HL-60 (cell line): ENCODE measurements around the gene MMP15.

Experiments
- GABPA ChIP-seq: IDR thresholded peaks from 2 replicates; pipeline ENCODE4 v1.6.1; 2012; ENCODE audit warnings: low read depth
- POLR2AphosphoS5 ChIP-seq: IDR thresholded peaks from 2 replicates; pipeline ENCODE4 v1.6.1; 2012; ENCODE audit warnings: low read depth
- SPI1 ChIP-seq: IDR thresholded peaks from 2 replicates; pipeline ENCODE4 v1.6.1; 2012; ENCODE audit warnings: low read depth, mild to moderate bottlenecking, borderline replicate concordance
- TF ChIP-seq, protein P1 (sequence below): IDR thresholded peaks from one replicate; pipeline ENCODE4 v1.5.1; 2011; ENCODE audit warnings: low read length, control low read depth, inconsistent platforms; ENCODE audit not compliant: insufficient read depth
- TF ChIP-seq, protein P2 (sequence below): IDR thresholded peaks from 2 replicates; pipeline ENCODE4 v1.6.1; 2012; ENCODE audit warnings: low read depth; ENCODE audit not compliant: insufficient replicate concordance

DNA sequence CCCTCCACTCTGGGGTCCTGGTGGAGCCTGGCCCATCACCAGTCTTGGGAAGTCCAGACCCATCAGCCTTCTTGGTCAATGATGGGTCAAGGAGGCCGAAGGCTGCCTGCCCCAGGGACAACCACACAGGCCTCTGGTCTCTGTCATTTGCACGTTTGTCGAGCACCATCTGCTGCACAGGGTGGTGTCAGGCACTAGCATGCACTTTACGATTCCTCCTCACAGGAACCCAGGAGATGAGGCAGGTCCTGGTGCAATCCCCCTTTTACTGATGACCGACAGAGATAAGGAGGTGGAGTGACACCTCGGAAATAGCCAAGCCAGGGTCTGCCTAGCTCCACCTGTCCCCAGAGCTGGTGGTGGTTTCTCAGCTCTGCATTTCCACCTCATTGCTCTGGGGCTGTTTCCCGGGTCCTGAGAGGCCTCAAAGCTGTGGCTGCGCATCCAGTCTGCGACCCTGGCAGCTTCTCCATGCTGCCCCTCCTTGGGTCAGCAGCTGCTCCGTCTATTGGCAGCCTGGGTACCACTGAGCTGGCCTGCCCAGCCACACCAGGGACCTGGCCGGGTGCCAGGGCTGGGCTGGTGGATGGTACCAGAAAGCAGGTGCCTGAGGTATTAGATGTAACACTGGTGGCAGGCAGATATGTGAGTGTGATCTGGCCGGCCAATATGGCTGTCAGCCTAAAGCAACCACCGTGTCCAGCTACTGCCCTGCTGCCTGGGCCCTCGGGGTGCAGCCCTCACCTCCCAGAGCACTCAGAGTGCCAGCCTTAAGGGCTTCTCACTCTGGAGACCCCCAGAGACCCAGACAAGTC is 10.0 kb downstream of the MMP15 start:
- TF ChIP-seq, protein P1, sequence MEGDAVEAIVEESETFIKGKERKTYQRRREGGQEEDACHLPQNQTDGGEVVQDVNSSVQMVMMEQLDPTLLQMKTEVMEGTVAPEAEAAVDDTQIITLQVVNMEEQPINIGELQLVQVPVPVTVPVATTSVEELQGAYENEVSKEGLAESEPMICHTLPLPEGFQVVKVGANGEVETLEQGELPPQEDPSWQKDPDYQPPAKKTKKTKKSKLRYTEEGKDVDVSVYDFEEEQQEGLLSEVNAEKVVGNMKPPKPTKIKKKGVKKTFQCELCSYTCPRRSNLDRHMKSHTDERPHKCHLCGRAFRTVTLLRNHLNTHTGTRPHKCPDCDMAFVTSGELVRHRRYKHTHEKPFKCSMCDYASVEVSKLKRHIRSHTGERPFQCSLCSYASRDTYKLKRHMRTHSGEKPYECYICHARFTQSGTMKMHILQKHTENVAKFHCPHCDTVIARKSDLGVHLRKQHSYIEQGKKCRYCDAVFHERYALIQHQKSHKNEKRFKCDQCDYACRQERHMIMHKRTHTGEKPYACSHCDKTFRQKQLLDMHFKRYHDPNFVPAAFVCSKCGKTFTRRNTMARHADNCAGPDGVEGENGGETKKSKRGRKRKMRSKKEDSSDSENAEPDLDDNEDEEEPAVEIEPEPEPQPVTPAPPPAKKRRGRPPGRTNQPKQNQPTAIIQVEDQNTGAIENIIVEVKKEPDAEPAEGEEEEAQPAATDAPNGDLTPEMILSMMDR = no peak
- no peak for TF ChIP-seq SPI1
- TF ChIP-seq POLR2AphosphoS5 = no peak
- TF ChIP-seq GABPA = no peak
- TF ChIP-seq, protein P2, sequence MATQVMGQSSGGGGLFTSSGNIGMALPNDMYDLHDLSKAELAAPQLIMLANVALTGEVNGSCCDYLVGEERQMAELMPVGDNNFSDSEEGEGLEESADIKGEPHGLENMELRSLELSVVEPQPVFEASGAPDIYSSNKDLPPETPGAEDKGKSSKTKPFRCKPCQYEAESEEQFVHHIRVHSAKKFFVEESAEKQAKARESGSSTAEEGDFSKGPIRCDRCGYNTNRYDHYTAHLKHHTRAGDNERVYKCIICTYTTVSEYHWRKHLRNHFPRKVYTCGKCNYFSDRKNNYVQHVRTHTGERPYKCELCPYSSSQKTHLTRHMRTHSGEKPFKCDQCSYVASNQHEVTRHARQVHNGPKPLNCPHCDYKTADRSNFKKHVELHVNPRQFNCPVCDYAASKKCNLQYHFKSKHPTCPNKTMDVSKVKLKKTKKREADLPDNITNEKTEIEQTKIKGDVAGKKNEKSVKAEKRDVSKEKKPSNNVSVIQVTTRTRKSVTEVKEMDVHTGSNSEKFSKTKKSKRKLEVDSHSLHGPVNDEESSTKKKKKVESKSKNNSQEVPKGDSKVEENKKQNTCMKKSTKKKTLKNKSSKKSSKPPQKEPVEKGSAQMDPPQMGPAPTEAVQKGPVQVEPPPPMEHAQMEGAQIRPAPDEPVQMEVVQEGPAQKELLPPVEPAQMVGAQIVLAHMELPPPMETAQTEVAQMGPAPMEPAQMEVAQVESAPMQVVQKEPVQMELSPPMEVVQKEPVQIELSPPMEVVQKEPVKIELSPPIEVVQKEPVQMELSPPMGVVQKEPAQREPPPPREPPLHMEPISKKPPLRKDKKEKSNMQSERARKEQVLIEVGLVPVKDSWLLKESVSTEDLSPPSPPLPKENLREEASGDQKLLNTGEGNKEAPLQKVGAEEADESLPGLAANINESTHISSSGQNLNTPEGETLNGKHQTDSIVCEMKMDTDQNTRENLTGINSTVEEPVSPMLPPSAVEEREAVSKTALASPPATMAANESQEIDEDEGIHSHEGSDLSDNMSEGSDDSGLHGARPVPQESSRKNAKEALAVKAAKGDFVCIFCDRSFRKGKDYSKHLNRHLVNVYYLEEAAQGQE = no peak
